Loucy (cell line): ENCODE data around the gene SERPINA5.

Experiments used
- H2AFZ ChIP-seq: fragments of 200-600 bp; sonication (generic); 2 replicates; pipeline ENCODE4 v1.6.0; 2016; ENCODE audit warnings: antibody characterized with exemption, mild to moderate bottlenecking, low read length, moderate library complexity
- H3F3A ChIP-seq: fragments of 200-600 bp; 2 replicates; pipeline ENCODE4 v1.6.0; 2016; ENCODE audit warnings: antibody characterized with exemption, low read depth, mild to moderate bottlenecking
- H3K27me3 ChIP-seq: fragments of 200-600 bp; sonication (generic); 2 replicates; pipeline ENCODE4 v1.6.1; 2014; ENCODE audit warnings: low read length, mild to moderate bottlenecking; ENCODE audit not compliant: insufficient read depth, poor library complexity, severe bottlenecking
- H3K36me3 ChIP-seq: fragments of 200-600 bp; sonication (generic); 2 replicates; pipeline ENCODE4 v1.6.1; 2016; ENCODE audit warnings: low read length; ENCODE audit not compliant: insufficient read depth
- H3K4me1 ChIP-seq: fragments of 200-600 bp; sonication (generic); 2 replicates; pipeline ENCODE4 v1.5.1; 2014; ENCODE audit warnings: low read length, mild to moderate bottlenecking; ENCODE audit not compliant: insufficient read depth, poor library complexity, severe bottlenecking
- H3K4me2 ChIP-seq: fragments of 200-600 bp; sonication (generic); 2 replicates; pipeline ENCODE4 v1.6.0; 2014; ENCODE audit warnings: antibody characterized with exemption, low read length, low read depth, mild to moderate bottlenecking; ENCODE audit not compliant: poor library complexity, severe bottlenecking
- H3K4me3 ChIP-seq: fragments of 200-600 bp; sonication (generic); 2 replicates; pipeline ENCODE4 v1.5.1; 2014; ENCODE audit warnings: low read length, mild to moderate bottlenecking, mixed read lengths; ENCODE audit not compliant: poor library complexity, severe bottlenecking
- H3K79me2 ChIP-seq: fragments of 200-600 bp; sonication (generic); 2 replicates; pipeline ENCODE4 v1.6.1; 2014; ENCODE audit warnings: low read length; ENCODE audit not compliant: insufficient read depth
- H3K9ac ChIP-seq: fragments of 200-600 bp; sonication (generic); 2 replicates; pipeline ENCODE4 v1.6.0; 2014; ENCODE audit warnings: mild to moderate bottlenecking, low read depth, low read length, moderate library complexity; ENCODE audit not compliant: poor library complexity, severe bottlenecking
- H3K9me2 ChIP-seq: fragments of 200-600 bp; sonication (generic); replicated peaks from 2 replicates; pipeline ENCODE4 v1.6.1; 2016; ENCODE audit warnings: low read depth, low read length, mixed read lengths
- H3K9me3 ChIP-seq: fragments of 200-600 bp; sonication (generic); 2 replicates; pipeline ENCODE4 v1.6.1; 2014; ENCODE audit warnings: mild to moderate bottlenecking, antibody characterized with exemption, low read length, low read depth; ENCODE audit not compliant: insufficient read depth
- H4K20me1 ChIP-seq: fragments of 200-600 bp; sonication (generic); 2 replicates; pipeline ENCODE4 v1.6.0; 2014; ENCODE audit warnings: antibody characterized with exemption, low read length, mild to moderate bottlenecking; ENCODE audit not compliant: insufficient read depth, poor library complexity, severe bottlenecking
- EZH2phosphoT487 ChIP-seq: fragments of 200-600 bp; IDR thresholded peaks from 2 replicates; pipeline ENCODE4 v1.6.1; 2018; ENCODE audit warnings: antibody characterized with exemption, mild to moderate bottlenecking, moderate library complexity, borderline replicate concordance
- TF ChIP-seq, protein P1 (sequence below): fragments of 200-600 bp; sonication (generic); conservative IDR thresholded peaks from 2 replicates; pipeline ENCODE4 v1.5.1; 2014; ENCODE audit warnings: mild to moderate bottlenecking, antibody characterized with exemption, low read length

The SERPINA5 gene

DNA sequence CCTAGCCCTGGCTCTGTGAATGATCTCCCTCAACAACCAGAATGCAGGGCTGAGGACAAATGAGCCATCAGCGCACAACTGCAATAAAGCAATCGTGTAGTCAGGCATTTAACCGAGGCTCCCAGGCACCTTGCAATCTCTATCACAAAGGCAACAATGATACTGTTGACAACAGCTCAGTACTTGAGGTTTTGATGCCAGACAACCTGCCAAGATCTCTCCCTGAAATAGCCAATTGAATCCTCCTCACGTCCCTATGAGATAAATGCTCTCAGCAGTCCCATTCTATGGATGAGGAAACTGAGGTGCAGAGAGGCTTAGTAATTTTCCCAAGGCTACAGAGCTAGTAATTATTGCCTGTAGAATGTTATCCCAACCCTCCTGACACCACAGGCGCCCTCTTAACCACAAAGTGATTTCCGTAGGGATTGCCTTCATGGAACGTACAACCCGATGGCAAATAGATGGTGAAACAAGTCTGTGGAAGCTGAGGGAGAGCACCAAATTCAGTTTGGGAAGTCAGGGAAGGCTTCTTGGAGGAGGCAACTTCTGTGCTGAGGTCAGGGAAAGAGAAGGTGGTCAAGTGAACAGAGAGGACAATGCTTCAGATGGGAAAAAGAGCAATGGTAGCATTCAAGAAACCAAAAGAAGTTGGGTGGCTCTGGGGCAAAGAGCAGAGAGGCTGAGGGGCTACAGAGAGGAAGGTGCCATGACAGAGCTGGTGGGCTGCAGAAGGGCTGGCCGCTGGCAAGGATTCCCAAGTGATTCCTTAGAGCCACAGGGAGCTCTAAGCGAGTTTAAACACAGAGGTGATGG lies 43.5 kb downstream of the SERPINA5 start:
- no peak overlapping the region for H3K9ac ChIP-seq
- H3K4me2 ChIP-seq, result no peak overlapping the region
- no peaks in the 10 kb centered on the region for H3K36me3 ChIP-seq
- H4K20me1 ChIP-seq, result no peaks in the 10 kb centered on the region
- H3K9me3 ChIP-seq, result peaks cover 17% of the 10 kb centered on the region; the same call in 1 of the 2 replicates
- no peak overlapping the region for H3K4me3 ChIP-seq
- H3F3A ChIP-seq, result no peaks in the 10 kb centered on the region
- no peaks in the 10 kb centered on the region for H3K4me1 ChIP-seq
- no peaks in the 10 kb centered on the region for H3K9me2 ChIP-seq
- no peaks in the 10 kb centered on the region for H3K79me2 ChIP-seq
- no peak for TF ChIP-seq EZH2phosphoT487
- TF ChIP-seq, protein P1, sequence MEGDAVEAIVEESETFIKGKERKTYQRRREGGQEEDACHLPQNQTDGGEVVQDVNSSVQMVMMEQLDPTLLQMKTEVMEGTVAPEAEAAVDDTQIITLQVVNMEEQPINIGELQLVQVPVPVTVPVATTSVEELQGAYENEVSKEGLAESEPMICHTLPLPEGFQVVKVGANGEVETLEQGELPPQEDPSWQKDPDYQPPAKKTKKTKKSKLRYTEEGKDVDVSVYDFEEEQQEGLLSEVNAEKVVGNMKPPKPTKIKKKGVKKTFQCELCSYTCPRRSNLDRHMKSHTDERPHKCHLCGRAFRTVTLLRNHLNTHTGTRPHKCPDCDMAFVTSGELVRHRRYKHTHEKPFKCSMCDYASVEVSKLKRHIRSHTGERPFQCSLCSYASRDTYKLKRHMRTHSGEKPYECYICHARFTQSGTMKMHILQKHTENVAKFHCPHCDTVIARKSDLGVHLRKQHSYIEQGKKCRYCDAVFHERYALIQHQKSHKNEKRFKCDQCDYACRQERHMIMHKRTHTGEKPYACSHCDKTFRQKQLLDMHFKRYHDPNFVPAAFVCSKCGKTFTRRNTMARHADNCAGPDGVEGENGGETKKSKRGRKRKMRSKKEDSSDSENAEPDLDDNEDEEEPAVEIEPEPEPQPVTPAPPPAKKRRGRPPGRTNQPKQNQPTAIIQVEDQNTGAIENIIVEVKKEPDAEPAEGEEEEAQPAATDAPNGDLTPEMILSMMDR, result no peak
- H3K27me3 ChIP-seq, result no peaks in the 10 kb centered on the region
- H2AFZ ChIP-seq, result no peak overlapping the region

DNA sequence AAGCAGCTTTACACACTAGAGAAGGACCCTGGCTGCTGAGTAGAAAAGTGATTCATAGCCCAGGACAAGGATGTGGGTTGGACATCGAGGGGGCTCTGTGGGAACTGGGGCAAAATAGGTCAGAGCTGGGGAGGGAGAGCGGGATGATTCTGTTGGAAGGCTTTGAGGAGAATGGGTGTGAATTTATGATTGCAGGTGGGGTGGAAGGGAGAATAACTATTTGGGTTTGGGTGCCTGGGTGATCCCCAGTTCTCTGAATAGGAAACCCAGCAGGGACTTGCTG lies 44.1 kb downstream of the SERPINA5 start:
- H3K79me2 ChIP-seq, result no peaks in the 10 kb centered on the region
- H2AFZ ChIP-seq, result no peak overlapping the region
- no peaks in the 10 kb centered on the region for H4K20me1 ChIP-seq
- H3K27me3 ChIP-seq, result no peaks in the 10 kb centered on the region
- no peak overlapping the region for H3K4me2 ChIP-seq
- H3F3A ChIP-seq, result no peaks in the 10 kb centered on the region
- no peak for TF ChIP-seq EZH2phosphoT487
- TF ChIP-seq, protein P1, result no peak
- no peaks in the 10 kb centered on the region for H3K9me2 ChIP-seq
- no peak overlapping the region for H3K9ac ChIP-seq
- H3K4me1 ChIP-seq, result no peaks in the 10 kb centered on the region
- no peaks in the 10 kb centered on the region for H3K36me3 ChIP-seq
- peaks cover 21% of the 10 kb centered on the region; the same call in 1 of the 2 replicates for H3K9me3 ChIP-seq
- H3K4me3 ChIP-seq, result no peak overlapping the region

DNA sequence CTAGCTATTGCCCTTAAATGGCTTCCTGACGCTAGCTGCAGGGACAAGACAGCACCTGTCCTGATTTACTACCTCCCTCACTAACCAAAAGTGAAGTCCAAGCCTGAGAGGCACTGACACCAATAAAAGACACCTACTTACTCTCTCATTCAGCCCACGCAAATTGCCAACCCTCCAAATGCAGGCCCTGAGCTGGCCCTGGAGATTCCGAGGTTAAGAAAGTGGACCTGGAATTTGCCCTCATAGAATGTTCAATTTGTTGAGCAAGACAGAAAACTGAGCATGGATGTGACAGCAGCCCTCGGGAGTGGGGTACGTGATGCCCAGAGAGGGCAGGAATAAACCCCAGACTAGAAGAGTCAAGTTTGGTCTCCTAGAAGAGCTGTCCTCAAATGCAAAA lies 47.4 kb downstream of the SERPINA5 start:
- Histone ChIP-seq H3F3A (no peaks in the 10 kb centered on the region), H3K4me2 (no peak overlapping the region), H3K4me3 (no peak overlapping the region), H3K9ac (no peak overlapping the region), H4K20me1 (no peaks in the 10 kb centered on the region), H3K36me3 (no peaks in the 10 kb centered on the region), H3K79me2 (no peaks in the 10 kb centered on the region), H3K9me2 (no peaks in the 10 kb centered on the region), H3K27me3 (no peaks in the 10 kb centered on the region), H2AFZ (no peak overlapping the region), H3K9me3 (peaks cover 6% of the 10 kb centered on the region; the same call in 1 of the 2 replicates), H3K4me1 (no peaks in the 10 kb centered on the region)
- TF ChIP-seq, protein P1, result no peak
- TF ChIP-seq EZH2phosphoT487, result no peak
